Esophagus (tissue), 2 donors: ENCODE measurements around the gene TGFBR3. TPM values are rescaled to one million over a fixed set of nuclear protein-coding genes. Genes with fewer than 3 reads are reported as not detected.

Source experiments
- H3K27ac ChIP-seq, 2 donors: one replicate each; pipeline ENCODE4 v1.5.1; 2013; ENCODE audit warnings: low read depth in 2 of 2, mild to moderate bottlenecking in 2 of 2, inconsistent platforms in 1 of 2, low read length in 1 of 2, moderate library complexity in 1 of 2
- H3K27me3 ChIP-seq, 2 donors: one replicate each; pipeline ENCODE4 v1.6.1; 2013; ENCODE audit warnings: low read length in 2 of 2, control low read depth in 1 of 2, mild to moderate bottlenecking in 1 of 2; ENCODE audit not compliant: insufficient read depth in 2 of 2, control insufficient read depth in 1 of 2
- H3K36me3 ChIP-seq, 2 donors: one replicate each; pipeline ENCODE4 v1.6.1; 2013; ENCODE audit warnings: low read length in 1 of 2; ENCODE audit not compliant: control insufficient read depth in 2 of 2, insufficient read depth in 2 of 2
- H3K4me1 ChIP-seq, 2 donors: one replicate each; pipeline ENCODE4 v1.6.1; 2013; ENCODE audit warnings: low read length in 1 of 2; ENCODE audit not compliant: control insufficient read depth in 2 of 2, insufficient read depth in 2 of 2
- H3K4me3 ChIP-seq, 2 donors: one replicate each; pipeline ENCODE4 v1.5.1; 2013; ENCODE audit warnings: low read length in 2 of 2, mild to moderate bottlenecking in 2 of 2, low read depth in 1 of 2, moderate library complexity in 1 of 2
- H3K9me3 ChIP-seq, 2 donors: one replicate each; pipeline ENCODE4 v1.6.1; 2013; ENCODE audit warnings: mild to moderate bottlenecking in 2 of 2, low read depth in 1 of 2, low read length in 1 of 2, moderate library complexity in 1 of 2; ENCODE audit not compliant: control insufficient read depth in 2 of 2, insufficient read depth in 1 of 2
- WGBS, 2 donors: extraction: QIAGEN DNeasy Blood & Tissue Kit; methylation state at CpG; one replicate each; pipeline ENCODE4 v1.1.7; 2013; 5-methylcytosine and 5-hydroxymethylcytosine counted together
- polyA plus RNA-seq, 2 donors: library from polyadenylated mRNA; stranded (reverse); fragments of 200-250 nt; gene quantifications; one replicate each; pipeline ENCODE4 v1.2.3, GENCODE V29; 2013
- donor health status: healthy with polysubstance abuse.
- donor health status: Bipolar disorder and iron deficiency.

TGFBR3 gene
- polyA plus RNA-seq, 2 donors = 3.8 to 10.5 TPM

GRCh38 chr1:91798740-91799139 is 87.2 kb downstream of the TGFBR3 start:
- Histone ChIP-seq H3K9me3 (no peaks in the 10 kb centered on the region), H3K36me3 (no peaks in the 10 kb centered on the region), H3K4me1 (peaks cover 4 to 9% of the 10 kb centered on the region in 2 donors), H3K27me3 (no peaks in the 10 kb centered on the region), H3K4me3 (no peak overlapping the region), H3K27ac (peak overlapping the region in 1 of 2 donors; percentile 19)
- WGBS, 2 donors = 34 to 51% methylated on average over 2 of the region's 2 CpGs

- Histone ChIP-seq H3K27ac (peak overlapping the region; percentile 0 to 73), H3K36me3 (no peaks in the 10 kb centered on the region), H3K27me3 (no peaks in the 10 kb centered on the region), H3K4me3 (no peak overlapping the region), H3K9me3 (no peaks in the 10 kb centered on the region), H3K4me1 (peaks cover 4 to 9% of the 10 kb centered on the region in 2 donors)
- WGBS, 2 donors = 80 to 84% methylated on average over 5 of the region's 5 CpGs
Measured at GRCh38 chr1:91798241-91798648, 87.7 kb downstream of the TGFBR3 start.

GRCh38 chr1:91797164-91797563 is 88.8 kb downstream of the TGFBR3 start:
- peaks cover 2 to 9% of the 10 kb centered on the region in 2 donors for H3K4me1 ChIP-seq
- 86 to 97% methylated on average over 1 of the region's 1 CpG for WGBS, 2 donors

GRCh38 chr1:91796390-91796654 is 89.6 kb downstream of the TGFBR3 start:
- no peak overlapping the region for H3K27ac ChIP-seq
- H3K4me1 ChIP-seq = peaks cover 7 to 9% of the 10 kb centered on the region in 2 donors
- WGBS, 2 donors = 94% methylated on average over 4 of the region's 4 CpGs

More at GRCh38 chr1:91797164-91797563, 88.8 kb downstream of the TGFBR3 start:
- Histone ChIP-seq H3K36me3 (no peaks in the 10 kb centered on the region), H3K4me3 (no peak overlapping the region), H3K27me3 (no peaks in the 10 kb centered on the region), H3K27ac (no peak overlapping the region), H3K9me3 (no peaks in the 10 kb centered on the region)

GRCh38 chr1:91795591-91796389 is 90.2 kb downstream of the TGFBR3 start:
- WGBS, 2 donors = 52 to 62% methylated on average over 7 of the region's 7 CpGs
- H3K36me3 ChIP-seq = no peaks in the 10 kb centered on the region
- H3K27me3 ChIP-seq = no peaks in the 10 kb centered on the region
- H3K4me1 ChIP-seq = peaks cover 7 to 9% of the 10 kb centered on the region in 2 donors
- no peak overlapping the region for H3K4me3 ChIP-seq
- peak overlapping the region in 1 of 2 donors; percentile 43 for H3K27ac ChIP-seq
- no peaks in the 10 kb centered on the region for H3K9me3 ChIP-seq

More at GRCh38 chr1:91796390-91796654, 89.6 kb downstream of the TGFBR3 start:
- Histone ChIP-seq H3K4me3 (no peak overlapping the region), H3K27me3 (no peaks in the 10 kb centered on the region), H3K36me3 (no peaks in the 10 kb centered on the region), H3K9me3 (no peaks in the 10 kb centered on the region)

- H3K36me3 ChIP-seq = no peaks in the 10 kb centered on the region
- WGBS, 2 donors = 87 to 91% methylated on average over 3 of the region's 3 CpGs
- peaks cover 3 to 7% of the 10 kb centered on the region in 2 donors for H3K4me1 ChIP-seq
- no peaks in the 10 kb centered on the region for H3K9me3 ChIP-seq
- H3K4me3 ChIP-seq = no peak overlapping the region
- H3K27me3 ChIP-seq = no peaks in the 10 kb centered on the region
- no peak overlapping the region for H3K27ac ChIP-seq
Measured at GRCh38 chr1:91793877-91794276, 92.1 kb downstream of the TGFBR3 start.

GRCh38 chr1:91793189-91793588 is 92.8 kb downstream of the TGFBR3 start:
- H3K27me3 ChIP-seq = no peaks in the 10 kb centered on the region
- peaks cover 2 to 6% of the 10 kb centered on the region in 2 donors for H3K4me1 ChIP-seq
- WGBS, 2 donors = 95 to 96% methylated on average over 5 of the region's 5 CpGs
- H3K27ac ChIP-seq = no peak overlapping the region
- no peaks in the 10 kb centered on the region for H3K9me3 ChIP-seq
- no peaks in the 10 kb centered on the region for H3K36me3 ChIP-seq
- H3K4me3 ChIP-seq = no peak overlapping the region

GRCh38 chr1:91792489-91793071 is 93.4 kb downstream of the TGFBR3 start:
- Histone ChIP-seq H3K9me3 (no peaks in the 10 kb centered on the region), H3K36me3 (no peaks in the 10 kb centered on the region), H3K27ac (peak overlapping the region; percentile 30 to 38), H3K4me1 (peaks cover 4 to 5% of the 10 kb centered on the region in 2 donors), H3K27me3 (no peaks in the 10 kb centered on the region), H3K4me3 (no peak overlapping the region)
- 55 to 64% methylated on average over 8 of the region's 8 CpGs for WGBS, 2 donors

- H3K4me1 ChIP-seq = peaks cover 3 to 4% of the 10 kb centered on the region in 2 donors
- 39 to 60% methylated on average over 8 of the region's 8 CpGs for WGBS, 2 donors
Measured at GRCh38 chr1:91791691-91792488, 94.1 kb downstream of the TGFBR3 start.

More at GRCh38 chr1:91791691-91792488, 94.1 kb downstream of the TGFBR3 start:
- Histone ChIP-seq H3K36me3 (no peaks in the 10 kb centered on the region), H3K27ac (peak overlapping the region; percentile 18 to 22), H3K4me3 (no peak overlapping the region), H3K9me3 (no peaks in the 10 kb centered on the region), H3K27me3 (no peaks in the 10 kb centered on the region)
